ENCODE results near the gene DLK1.

DLK1 gene

DNA sequence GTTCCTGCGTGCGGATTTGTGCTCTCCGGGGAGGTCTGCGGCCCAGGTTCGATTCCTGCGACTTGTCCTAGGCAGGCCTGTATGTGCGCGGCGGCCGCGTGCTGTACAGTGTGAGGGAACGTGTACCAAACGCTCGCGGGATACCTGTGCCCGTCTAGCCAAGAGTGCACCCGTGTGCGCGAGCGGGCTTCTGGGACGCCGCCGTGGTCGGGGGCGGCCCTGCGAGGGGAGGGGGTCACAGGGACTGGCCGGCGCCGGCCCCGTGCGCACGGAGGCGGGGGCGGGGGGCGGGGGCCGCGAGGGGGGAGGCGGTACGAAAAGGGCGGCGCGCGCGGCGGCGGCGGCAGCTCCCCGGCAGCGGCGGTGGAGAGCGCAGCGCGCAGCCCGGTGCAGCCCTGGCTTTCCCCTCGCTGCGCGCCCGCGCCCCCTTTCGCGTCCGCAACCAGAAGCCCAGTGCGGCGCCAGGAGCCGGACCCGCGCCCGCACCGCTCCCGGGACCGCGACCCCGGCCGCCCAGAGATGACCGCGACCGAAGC lies at the start of gene DLK1:
DLK1 (plus strand) TSS at position 343 of the 536 bp plus-strand sequence; CDS start at position 520, 177 bp downstream.
- no peak for DNase-seq (ENCODE audit: low read depth)

- DNase-seq (ENCODE audit: low read depth), result no peak
These were observed 49.5 kb upstream of the DLK1 start for GRCh38 chr14:100677152-100677551.

- peak; percentile 85 for DNase-seq (ENCODE audit: low read depth)
These were observed 48.9 kb upstream of the DLK1 start for GRCh38 chr14:100677554-100678468.

DNA sequence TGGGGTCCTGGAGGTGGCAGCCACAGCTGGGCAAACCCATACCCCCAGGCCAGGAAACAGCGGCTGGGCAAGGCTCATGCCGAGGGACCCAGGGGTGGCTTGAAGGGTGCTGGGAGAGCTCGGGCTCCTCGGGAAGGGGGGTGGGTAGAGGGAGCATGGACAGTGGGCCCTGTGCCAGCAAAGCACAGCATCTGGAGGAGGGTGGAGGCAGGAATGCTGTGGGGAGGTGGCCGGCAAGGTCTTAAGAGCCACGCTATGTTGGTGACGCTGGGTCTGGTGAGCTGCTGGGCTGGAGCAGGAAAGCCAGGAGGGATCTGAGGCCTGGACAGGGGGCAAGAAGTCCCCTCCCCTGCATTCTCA lies 48.2 kb upstream of the DLK1 start:
- DNase-seq (ENCODE audit: low read depth), result peak; percentile 51

GRCh38 chr14:100679153-100679552 lies 47.5 kb upstream of the DLK1 start:
- no peak for DNase-seq (ENCODE audit: low read depth)

- DNase-seq (ENCODE audit: low read depth), result peak; percentile 95
These were observed 46.8 kb upstream of the DLK1 start for GRCh38 chr14:100679707-100680438.

DNA sequence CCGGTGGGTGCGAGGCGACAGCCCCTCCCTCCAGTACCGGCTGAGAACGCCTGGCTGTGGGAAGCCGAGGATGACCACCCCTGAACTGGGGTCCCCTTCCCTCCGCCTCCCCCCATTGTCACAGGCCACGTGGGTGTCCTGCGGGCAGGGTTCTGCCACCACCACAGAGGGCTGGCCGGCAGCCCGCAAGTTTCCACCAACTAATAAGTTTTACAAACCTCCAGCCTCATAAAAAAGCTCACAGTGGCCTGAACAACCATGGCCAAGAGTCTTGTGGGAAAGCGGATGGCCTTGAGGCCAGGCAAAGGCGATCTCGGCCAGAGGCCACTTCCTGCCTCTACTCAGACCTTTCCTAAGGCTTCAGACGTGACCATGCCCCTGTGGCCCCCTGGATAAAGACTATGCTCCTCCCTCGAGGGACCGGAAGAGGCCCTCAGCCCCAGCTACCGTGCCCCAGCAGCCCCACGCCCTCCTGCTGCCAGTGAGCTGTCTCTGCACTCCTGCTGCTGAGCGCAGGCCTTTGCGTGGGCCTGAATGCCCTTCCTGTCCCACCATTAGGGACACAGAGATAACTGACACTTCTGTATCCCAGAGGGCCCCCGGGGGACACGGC lies 46.1 kb upstream of the DLK1 start:
- DNase-seq (ENCODE audit: low read depth), result peak; percentile 79

DNA sequence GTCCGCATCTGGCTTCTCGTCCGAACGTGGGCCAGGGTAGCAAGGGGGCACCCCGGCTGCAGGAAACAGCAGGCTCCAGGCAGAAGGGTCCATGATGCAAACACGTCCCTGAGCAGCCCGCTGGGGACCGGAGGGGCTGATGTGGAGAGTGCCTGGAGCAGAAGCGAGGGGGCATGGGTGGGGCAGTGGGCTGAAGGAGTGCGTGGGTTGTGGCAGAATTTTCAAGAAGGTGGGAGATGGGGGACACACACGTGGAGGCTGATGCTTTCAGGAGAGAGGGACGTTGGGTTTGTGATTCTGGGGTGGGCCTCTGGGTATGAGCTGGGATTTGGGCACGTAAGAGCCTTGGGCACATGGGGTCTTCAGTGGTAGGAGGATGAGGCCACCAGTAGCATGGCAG lies 45.6 kb upstream of the DLK1 start:
- no peak for DNase-seq (ENCODE audit: low read depth)

- no peak for DNase-seq (ENCODE audit: low read depth)
These were observed 43.9 kb upstream of the DLK1 start for GRCh38 chr14:100682749-100683148.

- peak; percentile 12 for DNase-seq (ENCODE audit: low read depth)
These were observed 43.1 kb upstream of the DLK1 start for GRCh38 chr14:100683578-100683977.

DNA sequence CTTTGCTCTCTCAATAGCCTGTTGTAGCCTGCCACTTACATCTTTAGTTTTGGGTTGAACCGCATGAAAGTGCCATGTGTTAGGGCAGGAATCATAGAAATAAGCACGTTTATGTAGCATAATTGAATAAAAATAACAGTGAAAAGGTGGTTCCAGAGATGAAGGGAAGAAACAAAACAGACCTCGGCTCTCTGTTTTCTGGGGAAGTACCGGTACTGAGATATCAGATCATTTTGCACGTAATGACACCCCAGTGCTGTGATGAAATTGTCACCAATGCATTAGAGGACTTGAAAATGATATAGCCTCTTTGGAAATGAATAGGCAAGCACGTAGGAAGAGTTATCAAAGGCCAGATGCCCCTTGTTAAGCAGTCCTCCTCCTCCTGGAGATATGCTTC lies 42.5 kb upstream of the DLK1 start:
- DNase-seq (ENCODE audit: low read depth), result no peak

DNA sequence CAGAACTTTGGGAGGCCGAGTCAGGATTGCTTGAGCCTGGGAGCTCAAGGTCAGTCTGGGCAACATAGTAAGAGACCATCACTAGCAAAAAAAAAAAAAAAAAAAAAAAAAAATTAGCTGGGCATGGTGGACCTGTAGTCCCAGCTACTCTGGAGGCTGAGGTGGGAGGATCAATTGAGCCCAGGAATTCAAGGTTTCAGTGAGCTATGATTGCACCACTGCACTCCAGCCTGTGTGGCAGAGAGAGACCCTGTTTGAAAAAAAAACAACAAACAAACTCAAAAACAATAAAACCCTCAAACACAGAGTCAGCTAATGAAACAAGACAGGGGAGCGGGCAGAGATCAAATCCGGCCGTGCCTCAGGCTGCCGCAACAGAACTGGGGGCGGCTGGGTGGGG lies 41.7 kb upstream of the DLK1 start:
- no peak for DNase-seq (ENCODE audit: low read depth)

DNA sequence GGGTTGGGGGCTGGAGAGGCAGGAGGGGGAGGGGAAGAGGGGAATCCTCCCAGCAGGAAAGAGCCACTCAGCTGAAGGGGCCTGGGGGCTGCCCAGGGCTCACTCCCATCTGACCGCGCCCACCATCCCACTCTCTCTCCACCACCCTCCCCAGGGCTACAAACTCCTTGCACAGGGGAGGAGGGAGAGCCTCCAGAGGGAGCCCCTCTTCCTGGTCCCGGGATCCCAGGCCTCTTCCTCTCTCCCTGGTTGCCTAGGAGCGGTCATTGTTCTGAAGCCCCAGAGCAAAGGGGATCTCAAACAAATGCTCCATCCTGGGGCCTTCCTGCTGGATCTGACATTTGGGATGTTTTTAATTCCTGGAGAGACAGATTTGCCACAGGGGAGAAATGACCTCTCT lies 39.8 kb upstream of the DLK1 start:
- no peak for DNase-seq (ENCODE audit: low read depth)

DNA sequence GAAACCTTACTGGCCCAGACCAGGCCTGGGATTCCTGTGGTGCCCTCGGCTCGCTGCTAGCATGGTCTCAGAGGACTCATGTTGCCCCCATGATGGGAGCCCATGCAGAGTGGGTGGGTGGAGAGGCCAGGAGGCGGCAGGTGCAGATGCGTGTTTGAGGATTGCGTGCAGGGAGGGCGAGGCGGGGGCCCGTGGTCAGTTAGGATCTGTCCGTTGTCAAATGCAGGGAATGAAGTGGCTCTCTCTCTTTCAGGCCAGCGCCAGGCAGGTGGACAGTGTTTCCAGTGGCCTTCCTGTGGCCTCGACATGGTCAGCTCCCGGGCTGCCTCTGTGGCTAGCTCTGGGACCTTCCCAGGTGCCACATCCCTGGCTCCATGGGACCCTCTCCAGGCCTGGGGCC lies 39.3 kb upstream of the DLK1 start:
- no peak for DNase-seq (ENCODE audit: low read depth)

DNA sequence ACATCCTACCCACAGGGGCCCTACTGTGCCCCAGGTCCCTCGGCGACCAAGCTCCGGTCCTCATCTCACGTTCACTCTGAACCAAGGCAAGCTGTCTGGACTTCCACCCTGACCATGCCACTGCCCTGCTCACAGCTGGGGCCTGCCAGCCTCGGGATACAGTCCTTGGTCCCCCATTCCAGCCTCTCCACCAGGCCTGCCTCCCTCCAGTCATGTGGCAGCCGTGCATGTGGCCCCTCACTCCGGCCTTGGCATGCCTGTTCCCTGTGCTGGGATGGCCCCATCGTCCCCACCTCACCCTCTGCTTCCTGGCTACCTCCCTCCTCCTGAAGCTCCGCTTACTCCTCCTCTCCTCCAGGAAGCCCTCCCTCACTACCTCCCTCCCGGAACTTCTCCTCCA lies 38.6 kb upstream of the DLK1 start:
- DNase-seq (ENCODE audit: low read depth), result no peak

DNA sequence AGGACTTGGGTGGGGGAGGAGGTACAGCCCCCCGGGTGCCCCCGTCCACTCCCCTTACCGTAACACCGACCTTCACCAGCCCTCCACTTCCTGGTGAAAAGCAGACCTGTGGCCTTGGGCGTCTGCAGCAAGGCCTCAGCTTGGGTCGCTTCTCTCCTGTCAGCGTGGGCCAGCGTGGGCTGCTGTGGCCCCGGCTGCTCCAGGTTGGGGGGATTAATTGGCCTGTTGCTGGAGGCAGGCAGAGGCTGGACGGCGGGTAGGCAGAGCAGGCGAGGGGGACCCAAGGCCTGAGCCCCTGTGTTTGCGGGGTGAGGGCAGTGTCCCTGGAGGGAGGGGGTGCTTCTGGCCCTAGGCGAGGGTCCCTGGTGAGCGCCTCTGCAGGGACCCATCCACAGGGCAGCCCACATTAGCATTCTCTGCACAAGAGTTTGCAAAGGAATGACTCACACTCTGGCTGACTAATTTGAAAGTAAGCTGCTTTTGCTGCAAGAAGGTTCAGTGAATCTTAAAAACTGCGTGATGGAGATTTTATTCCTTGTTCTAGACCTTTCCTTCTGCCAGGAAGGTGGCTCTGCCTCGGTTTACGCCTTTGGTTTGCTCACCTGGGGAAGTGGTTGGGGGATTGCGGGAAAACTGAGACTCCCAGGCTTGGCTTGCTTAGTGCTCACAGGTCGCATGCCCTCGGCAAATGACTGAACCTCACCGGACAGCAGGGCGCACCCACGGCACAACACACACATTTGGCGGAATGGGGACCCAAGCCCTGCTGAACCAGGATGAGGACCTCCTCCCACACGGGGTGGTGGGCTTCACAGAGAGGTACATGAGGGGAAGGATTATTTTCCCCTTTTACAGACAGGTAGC lies 37.9 kb upstream of the DLK1 start:
- peak; percentile 74 for DNase-seq (ENCODE audit: low read depth)

GRCh38 chr14:100690672-100691071 lies 36.0 kb upstream of the DLK1 start:
- DNase-seq (ENCODE audit: low read depth), result no peak

DNA sequence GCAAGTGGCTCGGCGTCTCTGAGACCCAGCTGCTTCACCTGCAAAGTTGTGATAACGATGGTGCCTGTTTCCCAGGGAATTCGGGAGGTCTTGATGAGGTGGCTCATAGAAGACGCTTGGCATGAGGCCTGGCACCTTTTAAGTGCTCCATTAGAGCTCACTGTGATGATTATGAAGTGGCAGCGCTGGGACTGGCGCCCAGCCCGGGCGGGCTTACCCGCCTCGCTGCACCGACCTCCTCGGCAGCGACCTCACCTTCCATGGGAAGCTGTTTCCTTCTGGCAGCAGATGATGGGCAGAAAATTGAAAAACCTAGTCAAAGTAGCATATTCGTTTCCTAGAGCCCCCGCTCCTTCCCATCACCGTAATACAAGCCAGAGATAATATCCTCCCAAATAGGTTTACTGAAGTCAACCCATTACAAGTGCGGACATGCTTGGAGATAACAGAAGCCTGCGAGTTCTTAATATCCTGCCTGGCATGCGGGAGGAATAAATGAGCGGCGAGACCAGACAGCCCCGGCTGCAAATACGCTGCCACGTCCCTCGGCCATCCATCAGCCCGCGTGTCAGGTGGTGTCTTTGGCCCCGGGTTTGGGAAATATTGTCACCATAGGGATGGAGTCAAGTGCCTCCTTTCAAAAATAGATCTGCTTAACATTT lies 35.2 kb upstream of the DLK1 start:
- DNase-seq (ENCODE audit: low read depth), result no peak

- peak; percentile 39 for DNase-seq (ENCODE audit: low read depth)
These were observed 34.4 kb upstream of the DLK1 start for GRCh38 chr14:100692256-100692655.

- DNase-seq (ENCODE audit: low read depth), result peak; percentile 94
These were observed 33.7 kb upstream of the DLK1 start for GRCh38 chr14:100692859-100693558.
